ENCODE measurements around the gene LENG1.

DNA sequence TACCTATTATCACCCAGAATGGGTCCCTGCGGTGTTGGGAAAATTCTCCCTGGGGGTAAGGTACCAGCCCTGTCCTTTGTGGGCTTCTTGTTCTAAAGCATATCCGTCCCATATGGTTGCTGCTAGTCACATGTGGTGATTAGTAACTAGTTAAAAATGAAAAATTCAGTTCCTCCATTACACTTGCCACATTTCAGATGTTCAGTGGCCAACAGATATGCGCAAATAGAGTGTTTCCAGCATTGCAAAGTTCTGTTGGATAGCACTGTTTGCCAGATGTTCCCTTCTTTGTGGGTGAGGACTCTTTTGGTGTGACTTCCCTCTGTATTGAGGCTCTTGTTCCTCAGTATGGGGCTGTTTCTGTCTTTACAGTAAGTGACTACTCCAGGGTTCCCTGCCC, 18.2 kb downstream of the LENG1 start:
- TF ChIP-seq POLR2A (IDR thresholded peaks at IDR 0.05): no peak
- TF ChIP-seq, protein P1, sequence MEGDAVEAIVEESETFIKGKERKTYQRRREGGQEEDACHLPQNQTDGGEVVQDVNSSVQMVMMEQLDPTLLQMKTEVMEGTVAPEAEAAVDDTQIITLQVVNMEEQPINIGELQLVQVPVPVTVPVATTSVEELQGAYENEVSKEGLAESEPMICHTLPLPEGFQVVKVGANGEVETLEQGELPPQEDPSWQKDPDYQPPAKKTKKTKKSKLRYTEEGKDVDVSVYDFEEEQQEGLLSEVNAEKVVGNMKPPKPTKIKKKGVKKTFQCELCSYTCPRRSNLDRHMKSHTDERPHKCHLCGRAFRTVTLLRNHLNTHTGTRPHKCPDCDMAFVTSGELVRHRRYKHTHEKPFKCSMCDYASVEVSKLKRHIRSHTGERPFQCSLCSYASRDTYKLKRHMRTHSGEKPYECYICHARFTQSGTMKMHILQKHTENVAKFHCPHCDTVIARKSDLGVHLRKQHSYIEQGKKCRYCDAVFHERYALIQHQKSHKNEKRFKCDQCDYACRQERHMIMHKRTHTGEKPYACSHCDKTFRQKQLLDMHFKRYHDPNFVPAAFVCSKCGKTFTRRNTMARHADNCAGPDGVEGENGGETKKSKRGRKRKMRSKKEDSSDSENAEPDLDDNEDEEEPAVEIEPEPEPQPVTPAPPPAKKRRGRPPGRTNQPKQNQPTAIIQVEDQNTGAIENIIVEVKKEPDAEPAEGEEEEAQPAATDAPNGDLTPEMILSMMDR (IDR thresholded peaks at IDR 0.05): no peak
